HG03066 (cell line): Measurements from ENCODE around the gene CMBL.
"Not testable (repeated sequence)": the region's sequence is repeated elsewhere in the genome, so short reads cannot be mapped to it uniquely, and the experiment has no call there.

Experiments
- ATAC-seq: cut with Tn5 transposase; IDR thresholded peaks from one replicate; pipeline ENCODE4 v1.9.1; 2021; ENCODE audit warnings: low read depth; ENCODE audit not compliant: unreplicated experiment

CMBL gene

DNA sequence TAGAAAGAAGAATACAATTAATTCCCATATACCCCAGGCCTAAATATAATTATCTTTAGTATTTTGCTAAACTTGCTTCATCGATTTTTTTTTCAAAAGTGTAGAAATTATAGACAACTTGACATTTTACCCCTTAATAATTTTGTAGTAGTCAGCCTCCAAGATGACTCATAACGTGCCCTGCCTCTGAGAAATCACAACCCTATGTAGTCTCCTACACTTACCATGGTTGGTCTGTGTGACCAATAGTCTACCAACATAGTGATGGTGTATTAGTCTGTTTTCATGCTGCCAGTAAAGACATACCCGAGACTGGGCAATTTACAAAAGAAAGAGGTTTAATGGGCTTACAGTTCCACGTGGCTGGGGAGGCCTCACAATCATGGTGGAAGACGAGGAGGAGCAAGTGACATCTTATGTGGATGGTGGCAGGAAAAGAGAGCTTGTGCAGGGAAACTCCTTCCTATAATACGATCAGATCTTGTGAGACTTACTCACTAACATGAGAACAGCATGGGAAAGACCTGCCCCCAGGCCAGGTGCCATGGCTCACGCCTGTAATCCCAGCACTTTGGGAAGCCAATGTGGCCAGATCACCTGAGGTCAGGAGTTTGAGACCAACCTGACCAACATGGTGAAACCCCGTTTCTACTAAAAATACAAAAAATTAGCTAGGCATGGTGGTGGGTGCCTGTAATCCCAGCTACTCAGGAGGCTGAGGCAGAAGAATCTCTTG, 3.3 kb upstream of the CMBL start:
- not testable (repeated sequence) for ATAC-seq

DNA sequence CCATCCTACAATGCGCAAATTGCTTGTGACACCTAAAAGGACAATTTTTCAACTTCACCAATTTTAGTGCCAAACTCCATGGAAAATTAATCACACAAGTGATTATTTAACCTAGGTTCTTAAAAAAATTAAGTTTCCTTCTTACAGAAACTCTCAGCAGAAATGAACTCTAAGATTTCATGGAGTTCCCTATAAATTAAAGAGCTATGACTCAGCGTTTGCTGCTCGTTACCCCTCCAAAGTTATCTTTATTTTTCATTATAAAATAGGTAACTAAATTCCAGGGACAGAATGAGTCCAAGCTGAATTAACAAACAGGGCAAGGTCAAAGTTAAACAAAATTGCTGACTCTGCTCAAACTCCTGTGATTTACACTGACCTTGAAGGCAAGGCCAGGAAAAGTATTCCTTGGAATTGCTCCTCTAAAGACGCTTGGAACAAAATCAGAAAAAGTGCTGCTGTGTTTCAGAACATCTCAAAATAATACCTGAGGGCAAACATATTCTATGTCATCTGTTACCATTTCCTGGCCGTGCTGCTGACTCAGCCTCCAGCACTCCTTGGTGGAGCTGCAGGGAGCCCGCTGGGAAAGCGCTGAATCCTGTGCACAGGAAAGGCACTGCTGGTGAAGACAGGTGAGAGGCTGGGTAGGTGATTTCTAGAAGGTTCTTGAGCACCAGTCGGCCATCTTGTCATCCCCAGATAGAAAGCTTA, 2.5 kb upstream of the CMBL start:
- ATAC-seq: no peak

DNA sequence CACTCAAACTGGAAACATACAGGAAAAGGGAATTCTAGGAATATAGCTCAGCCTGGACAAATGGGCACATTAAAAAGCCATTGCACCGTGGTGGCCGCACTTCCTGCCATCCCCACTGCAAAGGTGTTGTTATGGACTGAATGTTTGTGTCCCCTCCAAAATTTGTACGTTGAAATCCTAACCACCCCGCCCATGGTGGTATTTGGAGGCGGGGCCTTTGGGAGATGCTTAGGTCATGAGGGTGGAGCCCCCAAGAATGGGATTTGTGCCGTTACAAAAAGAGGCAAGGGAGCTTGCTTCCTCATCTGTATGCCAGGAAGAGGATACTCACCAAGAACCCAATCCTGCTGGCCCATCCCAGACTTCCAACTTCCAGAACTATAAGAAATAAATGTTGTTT, 1.1 kb upstream of the CMBL start:
- ATAC-seq: no peak

DNA sequence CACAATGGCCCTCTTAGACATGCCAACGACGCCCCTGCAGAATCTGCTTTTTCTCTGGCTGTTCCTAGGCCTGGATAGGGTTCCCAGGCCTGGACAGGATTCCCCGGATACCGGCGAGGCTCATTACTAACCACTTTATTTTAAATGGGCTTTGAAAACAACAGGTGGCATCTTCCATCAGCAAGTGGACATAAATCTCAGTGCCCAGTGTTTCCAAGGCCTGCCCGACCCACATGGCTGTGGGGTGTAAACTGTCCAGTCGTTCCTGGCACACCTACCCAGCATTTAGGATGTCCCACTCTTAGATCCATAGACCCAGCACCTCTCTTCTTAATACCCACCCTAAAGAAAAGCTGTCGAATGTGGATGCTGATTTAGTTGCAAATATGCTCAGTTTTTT, 896 bp downstream of the CMBL start:
- no peak for ATAC-seq

DNA sequence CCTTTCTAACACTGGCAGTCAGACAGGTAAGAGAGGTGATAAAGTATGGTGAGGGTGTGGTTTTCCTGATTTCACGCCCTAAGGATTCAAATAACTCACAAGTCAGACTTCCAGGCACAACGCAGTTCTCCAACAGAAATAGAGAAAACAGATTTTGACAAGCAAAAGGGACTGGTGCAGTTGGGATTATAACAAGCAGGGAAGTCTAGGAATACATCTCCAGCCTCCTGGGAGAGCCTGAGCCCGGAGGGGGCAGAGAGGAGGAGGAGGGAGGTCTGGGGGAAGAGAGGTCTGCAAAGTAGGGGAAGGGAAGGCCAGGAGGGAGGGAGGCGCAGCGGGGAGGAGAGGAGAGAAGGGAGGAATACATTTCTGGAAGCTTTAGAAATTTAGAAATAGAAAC, 1.6 kb downstream of the CMBL start:
- ATAC-seq: no peak

DNA sequence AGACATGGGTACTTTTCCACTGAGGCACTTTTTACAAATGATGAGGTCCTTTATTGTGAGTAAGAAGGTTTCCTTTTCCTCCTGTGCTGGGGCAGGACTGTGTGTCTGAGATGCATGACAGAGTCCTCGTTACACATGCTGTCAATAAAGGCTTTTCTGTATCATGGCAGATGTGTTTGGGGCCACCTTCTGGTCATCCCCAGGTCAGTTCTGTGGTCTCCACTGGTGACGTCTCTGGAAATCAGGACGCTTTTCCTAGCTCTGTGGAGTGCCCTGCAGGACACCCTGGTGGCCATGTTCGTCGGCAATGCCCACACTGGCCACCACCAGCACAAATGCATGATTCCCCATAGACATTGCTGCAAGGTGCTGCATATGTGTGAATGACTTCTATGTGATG, 2.8 kb downstream of the CMBL start:
- no peak for ATAC-seq

DNA sequence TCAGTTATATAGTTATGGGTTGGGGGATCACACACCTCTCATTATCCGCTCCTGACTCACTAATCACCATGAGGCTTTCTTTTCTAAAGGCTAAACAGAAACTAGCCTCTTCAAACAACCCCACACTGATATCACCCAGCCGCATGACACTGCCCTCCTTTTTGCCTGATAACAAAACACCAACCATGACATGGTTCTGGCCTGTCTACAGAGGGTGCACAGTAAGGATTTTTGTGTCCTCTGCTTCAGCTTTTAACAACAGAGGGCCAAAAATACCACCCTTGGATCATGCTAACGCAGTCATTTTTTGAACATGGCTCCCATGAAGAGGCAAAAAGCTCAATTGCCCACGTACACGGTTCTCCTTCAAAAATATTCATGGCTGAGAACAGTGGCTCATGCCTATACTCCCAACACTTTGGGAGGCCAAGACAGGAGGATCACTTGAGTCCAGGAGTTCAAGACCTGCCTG, 4.0 kb downstream of the CMBL start:
- no peak for ATAC-seq

DNA sequence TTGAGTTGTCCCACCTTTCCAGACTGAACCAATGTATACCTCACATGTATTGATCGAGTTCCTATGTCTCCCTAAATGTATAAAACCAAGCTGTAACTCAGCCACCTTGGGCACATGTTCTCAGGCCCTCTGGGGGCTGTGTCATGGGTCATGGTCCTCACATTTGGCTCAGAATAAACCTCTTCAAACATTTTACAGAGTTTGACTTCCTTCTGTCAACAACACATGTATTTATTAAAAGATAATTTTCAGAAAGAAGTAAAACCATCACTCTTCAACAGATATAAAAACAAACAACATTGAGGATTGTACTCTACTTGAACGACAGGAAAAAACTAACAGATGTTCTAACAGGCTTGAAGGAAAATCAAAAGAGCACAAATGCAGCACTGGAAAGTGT, 4.5 kb downstream of the CMBL start:
- no peak for ATAC-seq

DNA sequence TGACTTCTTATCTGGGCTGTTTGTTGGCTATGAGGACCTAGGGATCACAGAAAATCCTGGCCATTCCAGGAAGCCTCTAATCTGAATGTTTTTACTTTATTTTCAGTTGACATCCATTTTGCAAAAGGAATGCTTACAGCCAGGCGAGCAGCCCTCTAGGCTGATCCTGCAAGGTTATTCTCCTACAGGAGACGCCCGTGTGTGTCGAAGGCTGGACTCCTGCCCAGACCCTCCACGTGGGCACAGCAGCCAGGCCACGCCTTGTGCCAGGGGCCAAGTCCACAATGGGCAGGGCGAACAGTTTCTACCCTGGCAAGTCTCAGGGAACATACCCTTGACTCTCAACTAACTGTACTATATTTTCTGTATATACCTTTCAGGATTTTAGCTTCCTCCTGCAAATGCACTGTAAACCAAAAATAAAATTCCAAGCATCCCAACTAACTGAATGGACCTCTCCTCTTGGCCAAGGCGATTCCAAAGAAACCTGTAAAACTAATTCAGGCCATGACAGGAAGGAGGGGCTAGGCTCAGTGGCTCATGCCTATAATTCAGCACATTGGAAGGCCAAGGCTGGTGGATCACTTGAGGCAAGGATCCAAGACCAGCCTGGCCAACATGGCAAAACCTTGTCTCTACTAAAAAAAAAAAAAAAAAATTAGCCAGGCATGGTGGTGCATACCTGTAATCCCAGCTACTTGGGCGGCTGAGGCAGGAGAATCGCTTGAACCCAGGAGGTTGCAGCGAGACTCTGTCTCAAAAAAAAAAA, 5.7 kb downstream of the CMBL start:
- no peak for ATAC-seq

DNA sequence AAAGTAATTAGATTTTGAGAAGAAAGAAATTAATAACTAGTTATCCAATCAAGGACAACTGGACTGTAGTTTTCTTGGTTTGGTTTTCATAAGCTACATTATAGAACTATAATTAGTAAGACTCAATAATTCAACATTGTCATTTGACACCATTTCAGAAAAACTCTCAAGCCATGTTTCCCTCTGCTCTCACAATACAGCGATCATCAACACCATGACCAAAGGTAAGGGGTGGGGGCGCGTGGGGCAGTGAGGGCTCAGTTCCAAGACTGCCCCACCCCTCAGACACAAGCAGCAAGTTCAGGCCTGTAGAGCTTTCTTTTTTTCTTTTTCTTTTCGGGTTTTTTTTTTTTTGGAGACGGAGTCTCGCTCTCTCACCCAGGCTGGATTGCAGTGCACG, 6.4 kb downstream of the CMBL start:
- no peak for ATAC-seq

DNA sequence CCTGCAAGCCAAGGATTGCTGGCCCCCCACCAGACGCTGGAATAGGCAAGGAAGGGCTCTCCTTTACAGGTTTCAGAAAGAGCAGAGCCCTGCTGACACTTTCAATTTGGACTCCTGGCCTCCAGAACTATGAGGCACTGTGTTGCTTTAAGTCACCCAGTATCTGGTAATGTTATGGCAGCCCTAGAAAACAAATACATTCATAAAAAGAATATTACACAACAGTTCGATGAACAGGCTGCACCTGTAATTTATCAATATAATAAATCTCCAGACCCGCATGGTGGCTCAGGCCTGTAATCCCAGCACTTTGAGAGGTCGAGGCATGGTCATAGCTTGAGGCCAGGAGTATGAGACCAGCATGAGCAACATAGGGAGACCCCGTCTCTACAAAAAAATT, 7.5 kb downstream of the CMBL start:
- no peak for ATAC-seq

DNA sequence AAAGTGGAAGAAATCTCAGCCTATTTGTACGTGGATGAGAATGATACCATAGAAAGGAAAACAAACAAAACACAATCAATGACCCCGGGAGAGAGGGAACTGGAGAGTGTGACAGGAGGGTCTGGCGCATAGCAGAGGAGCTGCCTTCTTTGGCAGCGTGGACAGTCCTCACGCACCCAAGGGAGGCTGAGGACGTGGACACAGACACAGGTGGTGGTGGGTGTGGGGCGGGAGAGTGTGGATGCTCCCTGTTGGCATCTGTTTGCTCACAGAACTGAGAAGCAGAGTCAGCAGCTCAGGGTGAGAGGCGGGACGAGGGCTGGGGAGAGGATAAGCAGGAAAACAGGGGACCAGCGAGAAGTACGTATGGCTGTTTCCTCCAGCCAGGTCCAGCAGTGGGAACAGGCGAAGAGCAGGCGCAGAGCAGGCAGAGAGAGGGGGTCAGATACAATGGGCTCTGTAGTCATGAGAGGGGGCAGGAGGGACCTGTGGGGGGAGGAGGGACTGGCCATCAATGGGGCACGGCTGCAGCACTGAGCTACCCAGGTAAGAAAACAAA, 10.0 kb downstream of the CMBL start:
- no peak for ATAC-seq

DNA sequence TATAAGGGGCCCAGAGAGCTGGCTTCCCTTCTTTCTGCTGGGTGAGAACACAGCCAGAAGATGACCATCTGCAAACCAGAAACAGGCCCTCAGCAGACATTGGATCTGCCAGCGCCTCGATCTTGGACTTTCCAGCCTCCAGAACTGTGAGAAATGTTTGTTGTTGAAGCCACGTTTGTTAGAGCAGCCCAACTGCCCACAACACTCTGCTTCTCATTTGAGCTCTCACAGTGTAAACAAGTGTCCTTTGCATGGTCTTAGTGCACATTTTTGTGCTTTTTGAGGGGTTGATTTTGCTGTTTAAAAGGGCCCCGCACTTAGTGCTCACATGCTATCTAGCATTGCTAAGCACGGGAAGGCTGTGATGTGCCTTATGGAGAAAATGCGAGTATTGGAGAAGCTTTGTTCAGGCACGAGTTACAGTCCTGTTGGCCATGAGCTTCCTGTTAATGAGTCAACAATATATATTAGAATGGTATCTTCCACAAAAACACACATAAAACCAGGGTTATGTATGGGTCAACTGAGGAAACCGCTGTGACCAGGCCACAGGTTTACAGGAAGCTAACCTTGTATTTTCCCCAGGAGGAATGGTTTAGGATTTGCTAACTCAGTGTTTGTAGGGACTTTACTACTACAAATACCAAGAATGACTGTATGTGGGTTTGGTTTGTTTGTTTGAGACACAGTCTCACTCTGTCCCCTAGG, 11.9 kb downstream of the CMBL start:
- ATAC-seq: no peak

DNA sequence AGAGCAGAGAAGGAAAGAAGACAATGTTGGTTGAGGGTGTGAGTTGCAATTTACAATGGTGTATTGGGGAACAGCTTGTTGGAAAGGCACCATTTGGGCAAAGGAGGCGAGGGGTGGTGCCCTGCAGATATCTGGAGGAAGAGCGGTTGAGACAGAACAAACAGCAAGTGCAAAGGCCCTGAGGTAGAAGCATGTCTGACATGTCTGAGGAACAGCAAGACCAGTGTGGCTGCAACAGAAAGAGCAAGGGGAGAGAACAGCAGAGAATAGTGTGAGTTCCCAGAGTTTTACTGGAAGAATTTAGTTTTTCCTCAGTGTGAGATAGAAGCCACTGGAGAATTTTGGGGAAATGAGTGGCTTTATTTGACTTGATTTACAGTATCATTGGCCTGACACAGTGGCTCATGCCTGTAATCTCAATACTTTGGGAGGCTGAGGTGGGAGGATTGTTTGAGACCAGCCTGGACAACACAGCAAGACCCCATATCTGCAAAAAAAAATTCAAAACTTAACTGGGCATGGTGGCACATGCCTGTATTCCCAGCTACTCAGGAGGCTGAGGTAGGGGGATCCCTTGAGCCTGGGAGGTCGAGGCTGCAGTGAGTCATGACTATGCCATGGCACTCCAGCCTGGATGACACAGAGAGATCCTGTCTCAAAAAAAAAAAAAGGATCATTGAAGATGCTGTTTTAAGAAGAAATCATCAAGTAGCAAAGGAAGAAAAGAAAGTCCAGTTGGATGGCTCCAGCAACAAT, 13.6 kb downstream of the CMBL start:
- no peak for ATAC-seq

DNA sequence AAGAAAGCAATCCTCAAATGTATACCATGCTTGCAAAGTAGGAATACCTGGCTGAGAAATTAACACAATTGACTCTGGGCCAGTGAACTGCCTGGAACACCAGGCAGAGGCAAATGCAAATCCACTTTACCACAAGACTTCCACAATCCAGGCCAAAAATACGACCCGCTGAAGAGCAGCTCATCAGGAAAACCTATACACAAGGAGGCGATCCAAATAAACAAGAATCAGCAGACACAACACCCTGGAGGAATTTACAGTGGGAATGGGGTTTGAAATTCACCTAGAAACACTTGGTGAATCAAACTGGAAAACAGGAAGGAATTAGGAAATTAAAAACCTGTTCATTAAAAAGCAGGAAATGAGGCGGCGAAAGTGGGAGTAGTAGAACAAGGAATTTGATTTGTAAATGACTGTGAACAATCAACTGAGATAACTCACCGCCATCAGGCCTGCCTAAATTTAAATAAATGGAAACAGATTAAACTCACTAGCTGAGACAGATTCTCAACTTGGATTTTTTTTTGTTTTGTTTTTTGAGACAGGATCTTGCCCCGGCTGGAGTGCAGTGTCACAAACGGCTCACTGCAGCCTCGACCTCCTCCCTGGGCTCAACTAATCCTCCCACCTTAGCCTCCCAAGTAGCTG, 15.9 kb downstream of the CMBL start:
- no peak for ATAC-seq

DNA sequence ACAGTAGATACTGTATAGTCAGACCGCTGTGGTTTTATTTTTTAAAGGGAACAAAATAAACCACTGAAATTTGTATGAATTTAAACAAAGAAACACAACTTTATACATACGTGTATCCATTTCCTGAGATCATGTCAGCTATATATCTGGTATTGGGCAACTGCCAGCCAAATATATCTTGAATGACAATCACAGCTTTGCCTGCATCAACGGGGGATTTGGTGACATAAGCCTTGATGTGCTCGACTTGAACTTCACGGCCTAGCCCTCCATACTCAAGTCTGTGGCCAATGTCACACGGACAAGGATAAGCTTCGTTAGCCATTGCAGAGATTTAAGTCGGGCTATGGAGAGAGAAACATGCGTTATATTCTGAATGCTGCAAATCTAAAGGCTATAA, 17.3 kb downstream of the CMBL start:
- no peak for ATAC-seq

DNA sequence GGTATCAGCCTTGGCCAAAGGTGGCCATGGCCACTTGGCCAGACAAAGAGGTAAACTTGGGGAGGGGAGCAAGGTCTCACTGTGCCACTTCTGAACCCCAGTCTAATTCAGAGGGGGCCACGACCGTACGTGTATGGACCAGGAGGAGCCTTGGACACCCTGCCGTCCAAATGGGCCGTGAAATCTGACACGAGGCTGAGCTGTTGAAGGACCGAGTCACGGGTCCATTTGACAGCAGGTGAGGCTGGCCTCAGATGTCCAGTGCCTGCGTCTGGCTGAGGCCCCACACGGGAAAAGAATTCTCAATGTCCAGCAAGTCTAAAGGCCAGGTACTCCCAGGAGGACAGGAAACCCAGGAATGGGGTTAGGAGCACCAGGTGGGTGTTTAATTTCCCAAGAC, 17.7 kb downstream of the CMBL start:
- ATAC-seq: no peak

DNA sequence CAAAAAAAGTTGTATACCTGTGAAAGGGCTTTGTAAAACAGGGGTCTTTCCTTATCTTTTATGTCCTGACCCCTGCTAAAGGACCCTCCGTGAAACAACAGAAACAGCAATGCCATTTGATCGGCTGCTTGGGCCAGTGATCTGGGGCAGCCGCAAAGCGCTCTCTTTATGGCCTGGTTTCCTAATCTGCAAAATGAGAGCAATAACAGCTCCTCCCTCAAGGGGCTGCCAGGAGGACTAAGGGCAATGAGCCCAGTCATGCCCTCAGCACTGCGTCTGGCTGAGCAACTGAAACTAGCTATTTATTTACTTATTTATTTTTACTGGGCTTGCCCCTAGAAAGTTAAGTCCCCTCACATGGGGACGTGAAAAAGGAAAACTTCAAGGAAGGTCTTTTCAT, 18.3 kb downstream of the CMBL start:
- ATAC-seq: no peak

DNA sequence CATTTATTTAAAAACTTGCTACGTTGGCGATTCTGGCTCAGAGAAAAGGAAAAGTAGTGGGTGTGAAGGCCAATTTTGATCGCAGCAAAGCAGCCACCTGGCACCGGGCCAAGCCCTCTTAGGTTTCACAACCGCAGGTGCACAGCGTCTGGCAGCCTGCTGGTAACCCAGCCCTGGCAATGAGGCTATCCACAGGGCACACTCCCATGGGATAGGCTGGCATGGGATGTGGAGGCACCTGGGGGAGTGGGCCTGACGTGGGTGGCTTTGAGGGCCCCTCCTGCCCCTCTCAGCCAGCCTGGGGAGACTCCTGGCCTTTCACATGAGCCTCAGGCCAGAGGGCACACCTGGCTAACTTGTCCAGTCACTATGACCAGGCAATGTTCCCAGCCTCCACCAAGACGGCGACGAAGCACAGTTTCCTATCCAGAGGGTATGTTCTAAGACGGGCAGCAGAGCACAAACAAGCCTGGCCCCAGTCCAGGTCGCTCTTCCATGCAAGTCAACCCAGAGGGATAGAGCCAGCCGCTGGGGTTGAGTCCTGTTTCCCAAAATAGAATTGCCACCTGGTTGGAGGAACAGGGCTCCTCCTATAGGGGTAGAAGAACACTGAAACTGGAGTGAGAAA, 19.0 kb downstream of the CMBL start:
- ATAC-seq: peak; percentile 49
